Peyer's patch (tissue), 4 donors: ENCODE results near the gene ZSCAN10.

ENCODE experiments used
- POLR2A ChIP-seq, 2 donors: fragments of 450-650 bp; IDR thresholded peaks; one replicate each; pipeline ENCODE4 v1.5.1; 2017; ENCODE audit warnings: antibody characterized with exemption in 2 of 2, mild to moderate bottlenecking in 2 of 2, moderate library complexity in 2 of 2
- TF ChIP-seq, protein P1 (sequence below), 6 experiments: fragments of 450-650 bp in 4 of 6; fragments of 200-600 bp in 2 of 6; sonication (generic) in 1 of 6; IDR thresholded peaks; one replicate each; pipeline ENCODE4 v1.5.1; 2017 to 2019; ENCODE audit warnings: antibody characterized with exemption in 6 of 6, mild to moderate bottlenecking in 3 of 6, moderate library complexity in 1 of 6

- TF ChIP-seq POLR2A (IDR thresholded peaks at IDR 0.05) = no peak
- TF ChIP-seq, protein P1, sequence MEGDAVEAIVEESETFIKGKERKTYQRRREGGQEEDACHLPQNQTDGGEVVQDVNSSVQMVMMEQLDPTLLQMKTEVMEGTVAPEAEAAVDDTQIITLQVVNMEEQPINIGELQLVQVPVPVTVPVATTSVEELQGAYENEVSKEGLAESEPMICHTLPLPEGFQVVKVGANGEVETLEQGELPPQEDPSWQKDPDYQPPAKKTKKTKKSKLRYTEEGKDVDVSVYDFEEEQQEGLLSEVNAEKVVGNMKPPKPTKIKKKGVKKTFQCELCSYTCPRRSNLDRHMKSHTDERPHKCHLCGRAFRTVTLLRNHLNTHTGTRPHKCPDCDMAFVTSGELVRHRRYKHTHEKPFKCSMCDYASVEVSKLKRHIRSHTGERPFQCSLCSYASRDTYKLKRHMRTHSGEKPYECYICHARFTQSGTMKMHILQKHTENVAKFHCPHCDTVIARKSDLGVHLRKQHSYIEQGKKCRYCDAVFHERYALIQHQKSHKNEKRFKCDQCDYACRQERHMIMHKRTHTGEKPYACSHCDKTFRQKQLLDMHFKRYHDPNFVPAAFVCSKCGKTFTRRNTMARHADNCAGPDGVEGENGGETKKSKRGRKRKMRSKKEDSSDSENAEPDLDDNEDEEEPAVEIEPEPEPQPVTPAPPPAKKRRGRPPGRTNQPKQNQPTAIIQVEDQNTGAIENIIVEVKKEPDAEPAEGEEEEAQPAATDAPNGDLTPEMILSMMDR (IDR thresholded peaks at IDR 0.05) = peak in 1 of 6 experiments; percentile 26
These were observed 14.8 kb upstream of the ZSCAN10 start for GRCh38 chr16:3113765-3114479.
